Cardiac fibroblast (primary cell): ENCODE data around the gene RPS17.
"Not testable (repeated sequence)": the region's sequence is repeated elsewhere in the genome, so short reads cannot be mapped to it uniquely, and the experiment has no call there.

ENCODE experiments used
- DNase-seq, 2 donors: peaks; one replicate each; pipeline versions ENCODE4 v3.0.0 to v3.0.0-alpha.2; 2010; ENCODE audit warnings: low read depth in 2 of 2
- H3K4me3 ChIP-seq, 2 donors: replicated peaks in 1 of 2; 1 replicate in 1 of 2; 2 replicates in 1 of 2; pipeline ENCODE4 v1.5.1; 2011; ENCODE audit warnings: low read depth in 2 of 2, low read length in 2 of 2, mild to moderate bottlenecking in 2 of 2, moderate library complexity in 1 of 2
- CTCF ChIP-seq: IDR thresholded peaks from one replicate; pipeline ENCODE4 v1.5.1; 2011; ENCODE audit warnings: low read depth, mild to moderate bottlenecking, low read length, inconsistent platforms

The RPS17 gene

GRCh38 chr15:82533801-82534200, 6.5 kb downstream of the RPS17 start:
- H3K4me3 ChIP-seq = no peak overlapping the region
- no peak for TF ChIP-seq CTCF

GRCh38 chr15:82532991-82533481, 7.2 kb downstream of the RPS17 start:
- TF ChIP-seq CTCF = no peak
- no peak overlapping the region for H3K4me3 ChIP-seq
- no peak for DNase-seq

More at GRCh38 chr15:82533801-82534200, 6.5 kb downstream of the RPS17 start:
- no peak for DNase-seq

- H3K4me3 ChIP-seq = no peak overlapping the region
- no peak for TF ChIP-seq CTCF
- DNase-seq = no peak
Measured at GRCh38 chr15:82532383-82532990, 7.8 kb downstream of the RPS17 start.

GRCh38 chr15:82531496-82532382, 8.5 kb downstream of the RPS17 start:
- H3K4me3 ChIP-seq = no peak overlapping the region
- no peak for DNase-seq
- no peak for TF ChIP-seq CTCF

GRCh38 chr15:82530606-82531379, 9.5 kb downstream of the RPS17 start:
- no peak overlapping the region for H3K4me3 ChIP-seq
- TF ChIP-seq CTCF = peak; percentile 71
- peak; percentile 61 to 70 for DNase-seq

- DNase-seq = no peak
- no peak for TF ChIP-seq CTCF
- H3K4me3 ChIP-seq = no peak overlapping the region
Measured at GRCh38 chr15:82530006-82530405, 10.3 kb downstream of the RPS17 start.

GRCh38 chr15:82513587-82513986, 26.7 kb downstream of the RPS17 start:
- DNase-seq, H3K4me3 ChIP-seq: not testable (repeated sequence)

GRCh38 chr15:82507693-82508092, 32.6 kb downstream of the RPS17 start:
- not testable (repeated sequence) for DNase-seq

GRCh38 chr15:82507087-82507486, 33.2 kb downstream of the RPS17 start:
- not testable (repeated sequence) for H3K4me3 ChIP-seq, DNase-seq

More at GRCh38 chr15:82507693-82508092, 32.6 kb downstream of the RPS17 start:
- not testable (repeated sequence) for H3K4me3 ChIP-seq

GRCh38 chr15:82505842-82506241, 34.4 kb downstream of the RPS17 start:
- H3K4me3 ChIP-seq, DNase-seq: not testable (repeated sequence)
